ENCODE measurements around the gene SNAI3. TPM values are rescaled to one million over a fixed set of nuclear protein-coding genes. Genes with fewer than 3 reads are reported as not detected.

Gene SNAI3
- total and polyA plus RNA-seq, 9 of the 15 experiments (the other 6 are each of a cell fraction or from before 2014, with no cell fraction given) = 0.04 to 4.1 (median 0.80) TPM; not detected in 1

GRCh38 chr16:88652762-88653063, 33.6 kb downstream of the SNAI3 start:
- intact Hi-C loops (cut with micrococcal nuclease) = no loop called here
- H3K27ac ChIP-seq (ENCODE audit: extremely low read depth, low read depth, low read length) = no peak overlapping the region

More at GRCh38 chr16:88652762-88653063, 33.6 kb downstream of the SNAI3 start:
- H3K9ac ChIP-seq (ENCODE audit: insufficient read depth in 1 of 2, low read depth in 2 of 2, low read length in 2 of 2) = no peak overlapping the region; a peak in 1 of 4 replicates
- no peak for FAIRE-seq
- WGBS (ENCODE audit: insufficient coverage, low coverage, missing lambda C conversion rate) = 83% methylated on average over 7 of the region's 8 CpGs
- peaks cover 75% of the 10 kb centered on the region; the same call in 2 of the 3 replicates for H3K36me3 ChIP-seq (ENCODE audit: control insufficient read depth, insufficient read depth, low read length)
- H3K9me3 ChIP-seq (replicated peaks; ENCODE audit: control insufficient read depth, insufficient read depth, low read depth, low read length) = no peaks in the 10 kb centered on the region
- H3K79me2 ChIP-seq (ENCODE audit: control insufficient read depth, insufficient read depth, low read length) = peaks cover 37% of the 10 kb centered on the region
- no peak for ATAC-seq
- POLR2A ChIA-PET = interaction anchor here (0.6 to 1.1 kb wide), 2 partner anchors 9 to 829 kb away, joined by 3 to 4 read pairs; no protein-coding TSS in a partner anchor
- no peaks in the 10 kb centered on the region for H3K27me3 ChIP-seq (ENCODE audit: control insufficient read depth in 2 of 2, insufficient read depth in 2 of 2, low read length in 2 of 2)
- no peak for DNase-seq (ENCODE audit: extremely low read depth in 1 of 4, low spot score in 3 of 4)
- in situ Hi-C loops (cut with MboI) = no loop called here
- no peak overlapping the region for H3K4me2 ChIP-seq (ENCODE audit: insufficient read depth, low read length)
- CTCF ChIA-PET (ENCODE audit: low intra/inter-chr PET ratio) = no interaction called here
- BruUV-seq (replicated peaks) = no TSS peak
- no peaks in the 10 kb centered on the region for H3K9me1 ChIP-seq (ENCODE audit: control insufficient read depth, insufficient read depth, low read length)
- H3K4me1 ChIP-seq (replicated peaks in 1 of 2; ENCODE audit: control insufficient read depth in 2 of 2, insufficient read depth in 2 of 2, low read length in 2 of 2) = peaks cover 11 to 91% of the 10 kb centered on the region in 2 experiments; a peak in 4 of 5 replicates
- H3K4me3 ChIP-seq = no peak overlapping the region
- peaks cover 9% of the 10 kb centered on the region; the same call in 1 of the 2 replicates for H4K20me1 ChIP-seq (replicated peaks; ENCODE audit: control insufficient read depth, insufficient read depth, low read length)
- 0 out of 2 replicates have a peak, but pooled peaks have one; percentile 33 for TF ChIP-seq RERE (CRISPR knock-in tag; IDR thresholded peaks at IDR 0.05; ENCODE audit: borderline replicate concordance)
- TF ChIP-seq NRF1 (conservative IDR thresholded peaks at IDR 0.05 in 1 of 2, IDR thresholded peaks at IDR 0.05 in 1 of 2) = no peak
- no peak for TF ChIP-seq ZNF274 (IDR thresholded peaks at IDR 0.05; ENCODE audit: borderline replicate concordance, low read depth, low read length)
- H2AFZ ChIP-seq (ENCODE audit: low read depth, low read length) = no peak overlapping the region

All from K562 (cell line).